ENCODE measurements around the gene ELMO1.

Gene ELMO1

DNA sequence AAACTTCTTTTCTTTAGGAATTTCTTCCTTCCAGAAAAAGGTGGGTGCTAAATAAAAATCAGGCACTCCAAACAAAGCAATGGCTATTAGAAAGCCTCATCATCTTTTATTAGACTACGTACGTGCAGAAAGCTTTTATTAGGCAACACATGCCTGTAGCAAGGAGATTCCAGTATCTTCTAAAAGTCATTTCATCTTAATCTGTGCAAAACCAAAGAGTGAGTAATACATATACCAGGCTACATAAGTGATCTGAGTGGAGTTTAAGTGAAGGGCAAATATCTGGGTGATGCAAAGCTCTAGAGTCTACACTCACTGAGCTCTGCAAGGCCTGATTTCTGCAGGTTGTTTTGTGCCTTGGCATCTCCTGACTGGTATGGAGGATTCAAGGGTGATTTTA, 231.7 kb downstream of the ELMO1 start:
- no peak for DNase-seq (ENCODE audit: extremely low spot score)
- POLR2A ChIA-PET = no interaction called here
- CTCF ChIA-PET = interaction anchor here (6.0 kb wide), 1 partner anchor 14 kb away, joined by 45 read pairs; no protein-coding TSS in a partner anchor
- TF ChIP-seq, protein P1, sequence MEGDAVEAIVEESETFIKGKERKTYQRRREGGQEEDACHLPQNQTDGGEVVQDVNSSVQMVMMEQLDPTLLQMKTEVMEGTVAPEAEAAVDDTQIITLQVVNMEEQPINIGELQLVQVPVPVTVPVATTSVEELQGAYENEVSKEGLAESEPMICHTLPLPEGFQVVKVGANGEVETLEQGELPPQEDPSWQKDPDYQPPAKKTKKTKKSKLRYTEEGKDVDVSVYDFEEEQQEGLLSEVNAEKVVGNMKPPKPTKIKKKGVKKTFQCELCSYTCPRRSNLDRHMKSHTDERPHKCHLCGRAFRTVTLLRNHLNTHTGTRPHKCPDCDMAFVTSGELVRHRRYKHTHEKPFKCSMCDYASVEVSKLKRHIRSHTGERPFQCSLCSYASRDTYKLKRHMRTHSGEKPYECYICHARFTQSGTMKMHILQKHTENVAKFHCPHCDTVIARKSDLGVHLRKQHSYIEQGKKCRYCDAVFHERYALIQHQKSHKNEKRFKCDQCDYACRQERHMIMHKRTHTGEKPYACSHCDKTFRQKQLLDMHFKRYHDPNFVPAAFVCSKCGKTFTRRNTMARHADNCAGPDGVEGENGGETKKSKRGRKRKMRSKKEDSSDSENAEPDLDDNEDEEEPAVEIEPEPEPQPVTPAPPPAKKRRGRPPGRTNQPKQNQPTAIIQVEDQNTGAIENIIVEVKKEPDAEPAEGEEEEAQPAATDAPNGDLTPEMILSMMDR (IDR thresholded peaks at IDR 0.05; ENCODE audit: control extremely low read depth, extremely low read depth, low read depth, missing control alignments) = no peak

DNA sequence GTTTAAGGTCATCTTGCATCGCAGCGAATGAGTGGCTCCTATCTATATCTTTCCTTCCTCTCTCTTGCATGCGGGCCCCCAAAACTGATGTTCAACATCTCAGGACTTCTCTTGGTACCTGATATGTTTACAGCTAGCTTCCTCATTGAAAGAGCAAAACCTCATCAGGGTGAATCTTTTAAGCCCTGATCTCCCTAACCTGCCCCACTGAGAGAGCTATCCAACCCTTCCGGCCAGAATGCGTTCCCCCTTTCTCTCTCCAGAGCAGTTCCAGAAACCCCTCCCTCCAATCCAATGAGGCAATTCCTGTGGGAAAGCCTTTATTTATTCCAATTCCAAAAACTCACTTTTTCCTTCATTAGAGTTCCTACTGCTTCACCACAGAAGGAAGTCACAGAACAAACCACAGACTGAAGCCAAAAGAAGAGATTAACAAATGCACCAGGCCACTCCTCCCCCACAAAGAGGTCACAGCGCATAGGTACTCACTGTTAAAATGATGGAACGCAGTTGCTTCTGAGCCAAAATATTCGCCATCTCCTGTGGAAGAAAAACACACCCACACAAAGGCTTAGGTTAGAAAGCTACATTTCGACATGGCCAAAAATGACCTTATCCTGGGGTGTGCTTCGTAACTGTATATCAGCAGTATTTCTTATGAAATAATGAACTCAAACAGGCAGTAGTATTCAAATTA, 232.4 kb downstream of the ELMO1 start:
- POLR2A ChIA-PET = no interaction called here
- CTCF ChIA-PET = interaction anchor here (1.4 to 6.0 kb wide), 2 partner anchors 12 to 14 kb away, joined by 4 to 45 read pairs; no protein-coding TSS in a partner anchor
- TF ChIP-seq, protein P1 (IDR thresholded peaks at IDR 0.05; ENCODE audit: control extremely low read depth, extremely low read depth, low read depth, missing control alignments) = no peak
- no peak for DNase-seq (ENCODE audit: extremely low spot score)

DNA sequence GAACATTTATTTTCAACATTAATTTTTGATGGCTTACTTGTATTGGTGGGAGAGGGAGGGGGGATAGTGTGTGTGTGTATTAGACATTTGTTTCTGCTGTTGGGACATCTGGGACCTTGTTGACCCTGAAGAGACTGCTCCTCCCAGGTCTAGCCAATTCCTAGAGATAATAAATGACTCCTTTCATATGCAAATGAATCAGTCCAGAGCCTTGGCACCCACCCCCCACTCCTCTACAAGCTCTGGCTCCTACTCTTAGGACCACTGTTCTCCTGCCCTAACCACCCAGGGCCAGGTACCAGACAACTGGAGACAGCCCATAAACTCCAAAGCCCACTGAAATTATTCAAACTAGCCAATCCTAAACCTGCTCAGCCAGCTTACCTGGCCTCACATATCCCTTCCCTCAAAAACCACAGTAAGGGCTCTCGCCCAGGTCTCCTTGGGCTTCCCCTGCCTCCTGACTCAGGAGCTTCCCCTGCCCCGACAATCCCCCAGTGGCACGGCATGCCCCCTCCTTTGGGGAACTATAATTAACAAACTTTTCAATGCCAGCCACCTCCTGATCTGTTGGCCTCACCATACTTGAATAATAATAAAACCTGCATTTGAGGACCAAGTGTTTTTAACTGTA, 233.3 kb downstream of the ELMO1 start:
- CTCF ChIA-PET = interaction anchor here (0.9 to 6.0 kb wide), 3 partner anchors 13 to 27 kb away, joined by 3 to 45 read pairs (median 4); no protein-coding TSS in a partner anchor
- DNase-seq (ENCODE audit: extremely low spot score) = no peak
- TF ChIP-seq, protein P1 (IDR thresholded peaks at IDR 0.05; ENCODE audit: control extremely low read depth, extremely low read depth, low read depth, missing control alignments) = no peak
- POLR2A ChIA-PET = no interaction called here

DNA sequence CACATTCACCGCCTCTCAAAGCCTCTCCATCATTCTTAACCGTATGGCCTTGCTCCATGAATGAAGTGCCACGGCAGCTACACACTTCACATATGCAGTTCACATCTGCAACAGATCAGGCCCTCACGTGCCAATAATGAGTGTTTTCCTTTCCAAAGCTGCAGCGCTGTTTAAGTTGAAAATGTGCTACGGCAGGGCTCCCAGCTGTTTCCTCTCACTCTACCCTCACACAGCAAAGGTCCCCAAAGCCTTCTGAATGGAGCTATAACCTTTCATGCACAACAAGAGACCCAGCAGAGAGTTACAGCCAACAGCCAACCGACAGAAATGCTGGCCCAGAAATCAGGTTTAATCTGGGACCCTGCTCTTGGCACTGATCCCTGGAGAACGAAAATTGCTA, 236.1 kb downstream of the ELMO1 start:
- CTCF ChIA-PET = interaction anchor here (0.8 to 6.0 kb wide), 8 partner anchors 10 to 725 kb away, joined by 3 to 45 read pairs (median 5); no protein-coding TSS in a partner anchor
- POLR2A ChIA-PET = no interaction called here
- no peak for DNase-seq (ENCODE audit: extremely low spot score)
- TF ChIP-seq, protein P1 (IDR thresholded peaks at IDR 0.05; ENCODE audit: control extremely low read depth, extremely low read depth, low read depth, missing control alignments) = no peak

DNA sequence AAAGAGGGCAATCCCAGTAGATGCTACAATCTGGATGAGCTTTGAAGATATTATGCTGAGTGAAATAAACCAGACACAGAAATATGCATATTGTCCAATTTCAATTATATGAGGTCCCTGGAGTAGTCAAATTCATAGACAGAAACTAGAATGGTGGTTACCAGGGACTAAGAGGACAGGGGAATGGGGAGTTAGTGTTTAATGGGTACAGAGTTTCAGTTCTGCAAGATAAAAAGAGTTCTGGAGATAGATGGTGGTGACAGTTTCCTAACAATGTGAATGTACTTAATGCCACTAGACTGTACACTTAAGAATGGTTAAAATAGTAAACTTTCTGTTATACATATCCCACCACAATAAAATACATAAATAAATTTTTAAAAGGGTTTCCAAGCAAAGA, 236.6 kb downstream of the ELMO1 start:
- DNase-seq (ENCODE audit: extremely low spot score) = no peak
- ChIA-PET POLR2A (no interaction called here), CTCF (interaction anchor here (0.8 to 6.0 kb wide), 6 partner anchors 10 to 620 kb away, joined by 3 to 45 read pairs (median 6); partner anchors contain the start of gene ELMO1)
- TF ChIP-seq, protein P1 (IDR thresholded peaks at IDR 0.05; ENCODE audit: control extremely low read depth, extremely low read depth, low read depth, missing control alignments) = no peak

DNA sequence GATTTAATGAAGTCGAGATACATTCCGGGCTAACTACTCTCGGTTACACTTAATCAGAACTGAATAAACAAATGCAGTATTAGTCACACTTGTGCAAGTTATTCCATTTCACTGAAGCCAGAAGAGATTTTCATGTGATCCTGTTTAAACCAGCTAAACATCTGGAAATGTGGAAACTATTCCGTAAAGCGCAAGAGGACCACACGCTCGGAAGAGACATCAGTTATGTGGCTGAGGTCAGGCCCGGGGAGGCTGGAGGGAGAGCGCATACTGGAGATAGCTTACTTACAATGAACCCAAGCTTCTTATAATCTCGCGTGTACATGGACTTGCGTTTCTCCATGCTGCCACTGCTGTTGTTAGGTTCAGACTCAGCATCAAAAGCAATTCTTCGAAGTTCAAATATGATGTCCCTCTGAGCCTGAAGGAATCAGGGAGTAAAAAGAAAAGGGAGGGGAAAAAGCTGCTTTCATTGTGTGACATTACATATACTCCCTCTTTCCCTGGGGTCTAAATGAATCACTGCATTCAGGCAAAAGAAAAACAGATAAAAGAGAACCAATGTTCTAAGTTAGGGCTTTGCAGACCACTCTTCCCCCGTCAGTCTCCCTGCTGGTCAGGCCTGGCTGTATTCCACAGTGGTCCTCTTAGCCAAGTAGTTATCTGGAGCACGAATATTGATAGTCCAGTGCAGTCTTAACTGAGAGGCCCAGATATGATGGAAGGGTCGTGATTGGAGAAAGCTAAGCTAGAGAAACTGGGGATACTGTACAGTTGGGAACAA, 237.4 kb downstream of the ELMO1 start:
- CTCF ChIA-PET = interaction anchor here (1.1 to 6.0 kb wide), 7 partner anchors 9 to 621 kb away, joined by 3 to 47 read pairs (median 6); partner anchors contain the start of gene ELMO1
- POLR2A ChIA-PET = no interaction called here
- no peak for DNase-seq (ENCODE audit: extremely low spot score)
- TF ChIP-seq, protein P1 (IDR thresholded peaks at IDR 0.05; ENCODE audit: control extremely low read depth, extremely low read depth, low read depth, missing control alignments) = no peak
